ENCODE measurements around the gene KIF19. TPM values are rescaled to one million over a fixed set of nuclear protein-coding genes. Genes with fewer than 3 reads are reported as not detected.

The KIF19 gene
- total RNA-seq, 4 donors from 2014 or later = 1.7 to 20.7 (median 4.8) TPM; not detected in 1

- no peaks in the 10 kb centered on the region for H3K9me3 ChIP-seq
- DNase-seq = no peak
- no peak overlapping the region for H3K4me3 ChIP-seq
- TF ChIP-seq POLR2A (IDR thresholded peaks at IDR 0.05) (no peak), CTCF (IDR thresholded peaks at IDR 0.05) (no peak)
- H3K27me3 ChIP-seq = no peaks in the 10 kb centered on the region
- H3K27ac ChIP-seq = no peak overlapping the region
- H3K4me1 ChIP-seq = no peaks in the 10 kb centered on the region
- H3K36me3 ChIP-seq = no peaks in the 10 kb centered on the region
- intact Hi-C loops (cut with DNase I; ENCODE audit: low total_unique reads) = no loop called here
Measured at GRCh38 chr17:74343121-74343520, 17.1 kb downstream of the KIF19 start.

DNA sequence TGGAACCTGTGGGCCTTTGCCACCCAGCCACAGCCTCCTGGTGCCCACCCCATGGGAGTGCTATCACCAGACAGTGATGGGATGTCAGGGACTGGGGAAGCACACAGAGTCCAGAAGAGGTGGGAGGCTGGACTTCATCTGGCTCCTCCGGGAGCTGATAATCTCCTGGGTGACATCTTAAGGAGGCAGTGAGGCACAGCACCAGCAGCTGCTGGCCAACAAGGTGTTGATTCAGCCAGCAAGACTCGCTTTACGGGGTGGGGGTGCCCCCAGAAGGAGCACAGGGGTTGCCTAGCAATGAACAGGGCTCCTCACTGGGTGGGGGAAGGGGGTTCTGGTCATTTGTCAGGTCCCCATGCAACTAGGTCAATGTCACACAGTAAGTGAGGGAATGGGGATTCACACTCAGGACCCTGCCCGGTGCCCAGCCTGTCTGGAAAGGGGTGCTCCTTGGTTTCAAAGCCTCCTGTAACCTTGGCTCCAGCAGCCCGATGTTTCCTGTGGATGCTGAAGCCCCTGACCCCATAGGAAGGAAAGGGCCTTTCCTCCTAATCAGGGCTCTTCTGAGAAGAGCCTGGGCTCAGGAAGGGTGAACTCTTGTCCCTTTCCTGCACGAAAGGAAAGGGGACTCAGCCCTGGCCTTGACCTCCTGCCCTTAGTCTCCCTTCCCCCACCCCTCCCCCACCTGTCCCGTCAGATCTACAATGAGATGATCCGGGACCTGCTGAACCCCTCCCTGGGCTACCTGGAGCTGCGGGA is 17.7 kb downstream of the KIF19 start:
- no peaks in the 10 kb centered on the region for H3K36me3 ChIP-seq
- intact Hi-C loops (cut with DNase I; ENCODE audit: low total_unique reads) = no loop called here
- no peak for TF ChIP-seq CTCF (IDR thresholded peaks at IDR 0.05)
- TF ChIP-seq POLR2A (IDR thresholded peaks at IDR 0.05) = no peak
- H3K9me3 ChIP-seq = no peaks in the 10 kb centered on the region
- H3K27me3 ChIP-seq = no peaks in the 10 kb centered on the region
- no peaks in the 10 kb centered on the region for H3K4me1 ChIP-seq
- no peak for DNase-seq
- H3K27ac ChIP-seq = no peak overlapping the region
- H3K4me3 ChIP-seq = no peak overlapping the region

- no peak overlapping the region for H3K27ac ChIP-seq
- no peaks in the 10 kb centered on the region for H3K27me3 ChIP-seq
- DNase-seq = no peak
- TF ChIP-seq CTCF (IDR thresholded peaks at IDR 0.05) (no peak), POLR2A (IDR thresholded peaks at IDR 0.05) (no peak)
- intact Hi-C loops (cut with DNase I; ENCODE audit: low total_unique reads) = no loop called here
- no peak overlapping the region for H3K4me3 ChIP-seq
- no peaks in the 10 kb centered on the region for H3K9me3 ChIP-seq
- no peaks in the 10 kb centered on the region for H3K36me3 ChIP-seq
- H3K4me1 ChIP-seq = no peaks in the 10 kb centered on the region
Measured at GRCh38 chr17:74344658-74345057, 18.6 kb downstream of the KIF19 start.

DNA sequence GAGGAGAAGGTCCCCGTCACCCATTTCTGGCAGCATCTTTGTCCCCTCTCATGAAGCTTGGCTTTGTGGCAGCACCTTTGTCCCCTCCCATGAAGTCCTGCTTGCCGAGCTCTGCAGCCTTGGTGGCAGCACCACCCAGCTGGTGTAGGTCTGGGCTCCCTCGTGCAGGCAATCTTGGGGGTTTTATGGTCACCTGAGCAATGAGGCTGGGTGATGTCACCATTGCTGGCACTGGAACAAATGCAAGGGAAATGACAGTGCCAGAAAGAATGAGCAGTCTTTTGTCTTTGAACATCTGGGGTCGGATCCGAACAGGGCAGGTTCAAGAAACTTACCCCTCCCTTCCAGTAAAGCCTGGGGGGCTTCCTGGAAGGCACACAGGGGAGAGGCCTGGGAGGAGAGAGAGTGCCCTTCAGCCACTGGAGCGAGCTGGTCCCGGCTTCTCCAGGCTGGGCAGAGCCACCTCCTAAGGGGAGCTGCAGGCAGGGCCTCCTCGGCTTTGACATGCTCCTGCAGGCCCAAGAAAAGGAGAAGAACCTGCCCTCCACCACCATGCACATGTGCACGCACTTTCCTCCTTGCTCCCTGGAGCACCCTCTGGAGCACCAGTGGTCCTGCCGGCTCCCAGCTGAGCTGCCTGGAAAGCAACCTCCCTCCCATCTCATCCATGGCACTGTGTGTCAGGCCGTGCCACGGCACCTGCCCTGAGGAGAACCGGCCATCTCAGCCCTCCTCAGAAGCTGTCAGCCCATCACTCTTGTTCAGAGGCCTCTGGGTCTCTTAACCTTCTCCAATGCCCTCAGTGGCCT is 19.6 kb downstream of the KIF19 start:
- no peaks in the 10 kb centered on the region for H3K4me1 ChIP-seq
- no peaks in the 10 kb centered on the region for H3K9me3 ChIP-seq
- no peak for DNase-seq
- intact Hi-C loops (cut with DNase I; ENCODE audit: low total_unique reads) = no loop called here
- H3K4me3 ChIP-seq = no peak overlapping the region
- no peaks in the 10 kb centered on the region for H3K27me3 ChIP-seq
- TF ChIP-seq POLR2A (IDR thresholded peaks at IDR 0.05) (no peak), CTCF (IDR thresholded peaks at IDR 0.05) (no peak)
- no peak overlapping the region for H3K27ac ChIP-seq
- H3K36me3 ChIP-seq = no peaks in the 10 kb centered on the region

DNA sequence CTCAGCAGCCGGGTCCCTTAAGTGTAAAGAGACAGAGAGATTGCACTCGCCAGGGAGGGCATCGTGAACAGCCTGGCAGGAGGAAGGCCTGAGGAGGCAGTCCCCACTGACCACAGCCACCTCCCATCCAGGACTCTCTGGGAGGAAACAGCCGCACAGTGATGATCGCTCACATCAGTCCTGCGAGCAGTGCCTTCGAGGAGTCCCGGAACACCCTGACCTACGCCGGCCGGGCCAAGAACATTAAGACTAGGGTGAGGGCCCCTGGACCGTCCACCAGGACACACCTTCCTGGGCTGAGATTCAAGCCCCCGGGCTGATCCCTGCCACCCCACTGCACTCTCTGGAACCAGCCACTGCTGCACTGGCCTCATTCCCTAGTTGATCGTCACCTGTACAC is 21.6 kb downstream of the KIF19 start:
- intact Hi-C loops (cut with DNase I; ENCODE audit: low total_unique reads) = no loop called here
- no peak for DNase-seq
- no peak overlapping the region for H3K27ac ChIP-seq
- no peak overlapping the region for H3K4me3 ChIP-seq
- no peaks in the 10 kb centered on the region for H3K4me1 ChIP-seq
- TF ChIP-seq CTCF (IDR thresholded peaks at IDR 0.05) = no peak
- no peak for TF ChIP-seq POLR2A (IDR thresholded peaks at IDR 0.05)
- no peaks in the 10 kb centered on the region for H3K9me3 ChIP-seq
- H3K27me3 ChIP-seq = no peaks in the 10 kb centered on the region
- H3K36me3 ChIP-seq = no peaks in the 10 kb centered on the region

Data from uterus (tissue), 4 donors.